Uterus (tissue), 2 donors: ENCODE data around the gene RGS6.

Source experiments
- CTCF ChIP-seq, 4 experiments: fragments of 200-600 bp in 2 of 4; fragments of 450-650 bp in 2 of 4; sonication (generic) in 2 of 4; IDR thresholded peaks; one replicate each; pipeline ENCODE4 v1.5.1; 2016 to 2019; ENCODE audit warnings: antibody characterized with exemption in 4 of 4, mild to moderate bottlenecking in 2 of 4, moderate library complexity in 1 of 4
- POLR2A ChIP-seq, 2 donors: fragments of 450-650 bp; IDR thresholded peaks; one replicate each; pipeline ENCODE4 v1.6.1; 2016; ENCODE audit warnings: antibody characterized with exemption in 2 of 2, mild to moderate bottlenecking in 1 of 2, moderate library complexity in 1 of 2

- no peak for TF ChIP-seq CTCF (IDR thresholded peaks at IDR 0.05)
- no peak for TF ChIP-seq POLR2A (IDR thresholded peaks at IDR 0.05)
Observed at GRCh38 chr14:71967704-71968103, 35.5 kb downstream of the RGS6 start.
